OCI-LY1 (cell line): ENCODE data around the gene CHST15.

Experiments used
- CTCF ChIP-seq: fragments of 200-600 bp; sonication (generic), shearing (Covaris generic); IDR thresholded peaks from 2 replicates; pipeline ENCODE4 v1.5.1; 2017; ENCODE audit warnings: mild to moderate bottlenecking, antibody characterized with exemption, low read length, moderate library complexity, mixed read lengths
- EZH2 ChIP-seq: fragments of 200-600 bp; sonication (generic), shearing (Covaris generic); IDR thresholded peaks from 2 replicates; pipeline ENCODE4 v1.8.0; 2017; ENCODE audit warnings: borderline replicate concordance, mixed run types, mild to moderate bottlenecking, antibody characterized with exemption, low read length, moderate library complexity, mixed read lengths

DNA sequence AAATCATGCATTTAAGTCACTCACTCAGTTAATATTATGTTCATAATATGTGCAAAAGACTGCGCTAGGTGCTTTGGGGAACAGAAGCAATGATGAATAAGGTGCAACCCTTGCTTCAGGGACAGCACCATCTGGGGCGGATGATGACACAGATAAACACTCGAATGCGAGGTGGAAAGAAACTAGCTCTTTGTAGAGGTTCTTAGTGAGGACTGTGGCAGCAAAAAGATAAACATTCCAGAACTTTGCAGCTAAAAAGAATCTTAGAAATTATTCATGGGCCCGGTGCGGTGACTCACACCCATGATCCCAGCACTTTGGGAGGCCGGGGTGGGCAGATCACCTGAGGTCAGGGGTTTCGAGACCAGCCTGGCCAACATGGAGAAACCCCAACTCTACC is 29.8 kb upstream of the CHST15 start:
- TF ChIP-seq CTCF, result no peak
- no peak for TF ChIP-seq EZH2
